Effector memory CD8-positive, alpha-beta T cell (primary cell): ENCODE measurements around the gene SAMD4A.

ENCODE experiments used
- ATAC-seq: fragments of 150-1000 bp; cut with Tn5 transposase; replicated peaks from 2 replicates; pipeline ENCODE4 v1.10.0; 2021; ENCODE audit warnings: mild to moderate bottlenecking, moderate library complexity
- DNase-seq, 3 experiments: peaks; one replicate each; pipeline ENCODE4 v3.0.0; 2021
- H3K27ac Mint-ChIP-seq, 2 donors: one replicate each; pipeline ENCODE4 v1.8.0; 2022; ENCODE audit warnings: mild to moderate bottlenecking in 2 of 2, mixed read lengths in 2 of 2, moderate library complexity in 2 of 2
- H3K27me3 Mint-ChIP-seq, 2 donors: one replicate each; pipeline ENCODE4 v1.8.0; 2022; ENCODE audit warnings: mixed read lengths in 2 of 2
- H3K36me3 Mint-ChIP-seq: one replicate; pipeline ENCODE4 v1.8.0; 2022; ENCODE audit warnings: mild to moderate bottlenecking, moderate library complexity, mixed read lengths; ENCODE audit not compliant: insufficient read depth
- H3K4me1 Mint-ChIP-seq, 2 donors: one replicate each; pipeline ENCODE4 v1.8.0; 2022; ENCODE audit warnings: low read depth in 2 of 2, mixed read lengths in 2 of 2
- H3K4me3 Mint-ChIP-seq, 2 donors: one replicate each; pipeline ENCODE4 v1.8.0; 2022; ENCODE audit warnings: mild to moderate bottlenecking in 2 of 2, mixed read lengths in 2 of 2, moderate library complexity in 2 of 2
- H3K9me3 Mint-ChIP-seq, 2 donors: one replicate each; pipeline ENCODE4 v1.8.0; 2022; ENCODE audit warnings: mixed read lengths in 2 of 2

The SAMD4A gene

DNA sequence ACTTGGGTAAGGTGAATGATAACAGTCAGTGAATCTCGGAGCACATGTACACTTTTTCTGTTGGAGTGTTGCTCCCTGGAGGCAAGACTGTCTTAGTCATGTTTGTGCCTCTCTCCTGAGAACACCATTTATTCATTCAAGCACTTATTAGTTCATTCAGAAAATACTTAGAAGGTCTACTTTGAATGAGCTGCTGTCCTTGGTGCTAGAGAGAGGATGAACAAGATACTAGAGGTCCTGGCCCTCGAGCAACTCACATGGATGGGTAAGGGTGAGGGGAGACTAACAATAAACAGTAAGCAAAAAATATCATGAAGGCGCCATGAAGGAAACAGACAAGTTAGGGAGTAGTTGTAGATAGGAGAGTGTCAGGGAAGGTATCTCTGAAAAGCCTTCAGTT lies 17.1 kb upstream of the SAMD4A start:
- no peak for ATAC-seq
- Mint-ChIP-seq H3K9me3 (no peaks in the 10 kb centered on the region), H3K4me1 (no peaks in the 10 kb centered on the region), H3K27me3 (peaks cover 14 to 16% of the 10 kb centered on the region in 2 donors), H3K36me3 (no peaks in the 10 kb centered on the region), H3K4me3 (no peak overlapping the region), H3K27ac (no peak overlapping the region)
- DNase-seq: no peak

DNA sequence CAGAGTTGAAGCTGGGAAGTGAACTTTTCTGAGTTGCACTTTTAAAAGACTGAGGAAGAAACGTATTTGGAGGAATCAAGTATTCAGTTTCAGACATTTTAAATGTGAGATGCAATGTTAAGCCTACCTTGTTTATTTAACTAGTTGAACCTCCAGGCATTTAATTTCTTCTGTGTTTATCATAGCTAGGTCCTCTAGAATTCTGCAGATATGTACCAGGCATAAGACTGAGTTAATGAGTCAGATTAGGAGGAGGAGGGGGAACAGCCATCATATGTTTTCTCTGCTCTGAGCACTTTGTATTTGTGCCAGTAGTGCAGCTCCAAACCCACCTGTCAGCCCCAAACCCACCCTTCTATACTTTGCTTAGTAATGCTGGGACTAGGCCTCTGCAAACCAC lies 16.4 kb upstream of the SAMD4A start:
- no peak overlapping the region for H3K27ac Mint-ChIP-seq
- H3K36me3 Mint-ChIP-seq: no peaks in the 10 kb centered on the region
- no peaks in the 10 kb centered on the region for H3K4me1 Mint-ChIP-seq
- no peaks in the 10 kb centered on the region for H3K9me3 Mint-ChIP-seq
- H3K27me3 Mint-ChIP-seq: peaks cover 19 to 23% of the 10 kb centered on the region in 2 donors
- DNase-seq: no peak
- no peak overlapping the region for H3K4me3 Mint-ChIP-seq
- ATAC-seq: no peak

DNA sequence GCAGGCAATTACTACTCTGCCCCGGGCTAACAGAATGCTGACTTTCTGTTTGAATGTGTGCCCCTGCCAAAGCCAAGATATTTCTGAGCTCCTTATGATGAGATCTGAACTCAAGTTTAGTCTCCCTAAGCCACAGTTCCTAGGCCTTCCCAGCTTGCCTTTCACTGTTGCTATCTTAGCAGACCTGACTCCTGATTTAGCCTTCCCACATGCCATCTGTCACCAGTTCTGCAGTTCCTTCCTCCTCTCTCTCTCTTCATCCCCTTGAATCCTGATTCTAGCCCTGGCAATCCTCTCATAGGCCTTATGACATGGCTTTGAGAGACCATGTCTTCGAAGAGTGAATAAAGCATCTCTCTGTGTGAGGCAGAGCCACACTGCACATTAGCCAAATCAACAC lies 12.5 kb upstream of the SAMD4A start:
- ATAC-seq (no peak), DNase-seq (no peak)
- no peaks in the 10 kb centered on the region for H3K36me3 Mint-ChIP-seq
- no peaks in the 10 kb centered on the region for H3K4me1 Mint-ChIP-seq
- no peaks in the 10 kb centered on the region for H3K9me3 Mint-ChIP-seq
- no peak overlapping the region for H3K27ac Mint-ChIP-seq
- H3K27me3 Mint-ChIP-seq: peaks cover 34 to 42% of the 10 kb centered on the region in 2 donors
- no peak overlapping the region for H3K4me3 Mint-ChIP-seq

- Mint-ChIP-seq H3K4me3 (no peak overlapping the region), H3K27me3 (peaks cover 34 to 50% of the 10 kb centered on the region in 2 donors), H3K4me1 (no peaks in the 10 kb centered on the region), H3K27ac (no peak overlapping the region), H3K9me3 (no peaks in the 10 kb centered on the region), H3K36me3 (no peaks in the 10 kb centered on the region)
- ATAC-seq (no peak), DNase-seq (no peak)
These were observed 11.3 kb upstream of the SAMD4A start for GRCh38 chr14:54555651-54556050.

GRCh38 chr14:54556535-54556934 lies 10.4 kb upstream of the SAMD4A start:
- no peak overlapping the region for H3K4me3 Mint-ChIP-seq
- H3K36me3 Mint-ChIP-seq: no peaks in the 10 kb centered on the region
- no peaks in the 10 kb centered on the region for H3K9me3 Mint-ChIP-seq
- ATAC-seq (no peak), DNase-seq (no peak)
- peaks cover 38 to 53% of the 10 kb centered on the region in 2 donors for H3K27me3 Mint-ChIP-seq
- H3K27ac Mint-ChIP-seq: no peak overlapping the region
- no peaks in the 10 kb centered on the region for H3K4me1 Mint-ChIP-seq

- ATAC-seq: no peak
- H3K4me1 Mint-ChIP-seq: peaks cover 3 to 8% of the 10 kb centered on the region in 2 donors
These were observed 4.6 kb upstream of the SAMD4A start for GRCh38 chr14:54562334-54562733.

DNA sequence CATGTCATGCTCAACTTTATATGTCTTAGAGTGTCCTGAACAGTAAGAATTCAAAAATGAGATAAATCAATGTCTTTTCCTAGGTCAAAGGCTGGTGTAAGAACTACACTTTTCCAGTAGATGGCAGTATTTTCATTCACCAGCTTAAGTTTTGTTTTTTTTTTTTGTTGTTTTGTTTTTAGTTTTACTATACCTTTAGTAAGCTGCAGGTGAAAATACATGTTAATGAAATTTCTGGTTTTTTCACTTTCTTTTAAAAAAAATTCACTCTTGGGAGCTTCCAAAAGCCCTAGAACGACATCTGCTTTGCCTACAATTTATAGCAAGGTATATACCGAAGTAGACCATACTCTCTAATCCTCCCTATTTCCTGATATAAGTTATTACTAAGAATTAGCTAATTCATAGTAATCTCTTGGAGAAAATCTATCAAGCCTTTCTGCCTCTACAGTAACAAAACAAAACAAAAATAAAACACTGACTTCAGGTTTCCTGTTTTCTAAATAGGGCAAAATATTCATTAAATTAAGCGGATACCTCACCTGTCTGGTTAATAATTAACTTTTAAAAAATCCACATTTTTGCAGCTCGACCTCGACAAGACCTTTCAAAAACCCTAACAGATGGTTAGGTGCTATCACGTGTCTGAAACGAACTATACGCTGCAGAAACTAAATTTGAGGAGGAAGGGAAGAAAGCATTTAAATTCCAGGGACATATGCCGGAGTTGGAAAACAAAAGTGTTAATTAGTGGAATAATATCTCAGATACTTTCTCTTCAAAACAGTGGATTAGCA lies 2.7 kb upstream of the SAMD4A start:
- H3K36me3 Mint-ChIP-seq: peaks cover 13% of the 10 kb centered on the region
- H3K27ac Mint-ChIP-seq: no peak overlapping the region
- ATAC-seq (no peak), DNase-seq (no peak)
- H3K9me3 Mint-ChIP-seq: no peaks in the 10 kb centered on the region
- H3K27me3 Mint-ChIP-seq: peaks cover 17 to 26% of the 10 kb centered on the region in 2 donors
- H3K4me1 Mint-ChIP-seq: peaks cover 7 to 14% of the 10 kb centered on the region in 2 donors
- peak overlapping the region; percentile 82 to 87 for H3K4me3 Mint-ChIP-seq

More at GRCh38 chr14:54562334-54562733, 4.6 kb upstream of the SAMD4A start:
- Mint-ChIP-seq H3K36me3 (peaks cover 8% of the 10 kb centered on the region), H3K27ac (no peak overlapping the region), H3K9me3 (no peaks in the 10 kb centered on the region), H3K27me3 (peaks cover 18 to 27% of the 10 kb centered on the region in 2 donors), H3K4me3 (no peak overlapping the region)
- no peak for DNase-seq

DNA sequence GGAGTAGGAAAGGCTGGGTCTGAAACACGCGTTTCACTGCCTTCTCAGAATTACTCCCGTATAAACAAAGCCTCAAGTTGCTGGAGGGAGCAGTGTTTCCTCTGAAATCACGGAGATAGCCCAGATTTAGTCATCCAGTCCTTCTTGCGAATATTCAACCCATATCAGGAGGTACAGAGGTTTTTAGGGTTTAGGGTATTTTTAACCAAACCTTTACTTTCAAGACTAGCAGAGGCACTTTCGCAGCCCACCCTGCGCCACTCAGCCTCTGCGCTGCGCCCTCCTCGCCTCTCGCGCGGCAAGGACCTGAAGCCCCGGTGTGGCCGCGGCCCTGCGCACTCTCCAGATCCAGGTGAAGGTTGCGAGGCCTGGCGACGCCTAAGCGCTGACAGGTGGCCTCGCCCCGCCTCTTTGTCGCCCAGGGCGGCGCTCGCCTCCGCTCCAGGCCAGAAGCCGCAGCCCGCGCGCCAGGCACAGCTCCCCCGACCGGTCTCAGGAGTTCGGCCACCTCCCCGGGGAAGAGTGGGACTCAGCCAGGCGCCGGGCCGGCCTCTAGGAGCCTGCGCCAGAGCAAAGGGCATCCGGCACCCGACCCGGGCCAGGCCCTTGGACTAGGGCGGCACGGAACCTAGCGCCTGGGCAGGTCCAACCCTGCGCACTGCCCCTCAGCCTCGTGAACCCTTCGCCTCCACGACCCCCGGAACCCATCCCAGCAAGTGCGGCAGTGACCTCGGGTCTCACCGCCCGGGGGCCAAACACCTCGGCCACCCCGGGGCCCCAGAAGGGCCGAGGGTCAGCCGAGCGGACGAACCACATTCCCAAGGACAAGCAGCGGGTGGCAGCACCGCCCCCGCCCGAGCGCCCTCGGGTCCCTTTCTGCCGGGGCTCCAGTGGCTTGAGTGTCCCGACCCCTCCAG lies 1.8 kb upstream of the SAMD4A start:
- Mint-ChIP-seq H3K36me3 (peaks cover 16% of the 10 kb centered on the region), H3K9me3 (no peaks in the 10 kb centered on the region), H3K4me3 (peak overlapping the region; percentile 82 to 87), H3K4me1 (peaks cover 7 to 14% of the 10 kb centered on the region in 2 donors), H3K27ac (peak overlapping the region; percentile 65 to 73), H3K27me3 (peaks cover 19 to 29% of the 10 kb centered on the region in 2 donors)
- DNase-seq: peak; percentile 38 to 48 (median 42)
- ATAC-seq: peak; percentile 40

- Mint-ChIP-seq H3K27me3 (peaks cover 16 to 25% of the 10 kb centered on the region in 2 donors), H3K9me3 (no peaks in the 10 kb centered on the region), H3K4me3 (peak overlapping the region; percentile 82 to 87), H3K4me1 (peaks cover 7 to 14% of the 10 kb centered on the region in 2 donors), H3K36me3 (peaks cover 16% of the 10 kb centered on the region), H3K27ac (peak overlapping the region; percentile 65 to 73)
- DNase-seq (peak; percentile 70 to 74 (median 70)), ATAC-seq (peak; percentile 78)
These were observed 1.0 kb upstream of the SAMD4A start for GRCh38 chr14:54565785-54566409.

DNA sequence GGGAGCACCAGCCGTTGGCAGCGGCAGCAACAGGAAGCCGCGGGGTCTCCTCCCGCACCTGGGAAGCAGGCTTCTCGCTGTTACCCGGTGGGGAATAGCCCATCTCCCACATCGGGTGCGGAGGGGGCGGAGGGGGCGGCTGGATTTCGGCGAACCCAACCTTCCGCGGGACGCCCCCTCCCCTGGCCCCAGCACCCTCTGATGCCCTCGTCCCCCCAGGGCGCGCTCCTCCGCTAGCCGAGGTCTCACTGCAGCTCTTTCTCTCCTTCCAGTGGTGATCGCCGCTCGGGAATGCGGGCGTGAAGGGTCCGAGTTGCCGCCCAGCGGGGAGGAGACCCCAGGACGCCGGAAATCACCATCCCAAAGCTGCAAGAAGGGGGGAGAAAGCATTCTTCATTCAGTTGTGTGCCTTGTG lies 303 bp downstream of the SAMD4A start:
- DNase-seq (no peak), ATAC-seq (no peak)
- Mint-ChIP-seq H3K36me3 (peaks cover 19% of the 10 kb centered on the region), H3K9me3 (no peaks in the 10 kb centered on the region), H3K4me1 (peaks cover 7 to 14% of the 10 kb centered on the region in 2 donors), H3K4me3 (peak overlapping the region; percentile 88 to 90), H3K27ac (peak overlapping the region in 1 of 2 donors; percentile 75), H3K27me3 (peaks cover 19 to 30% of the 10 kb centered on the region in 2 donors)

GRCh38 chr14:54567639-54568561 lies 972 bp downstream of the SAMD4A start:
- Mint-ChIP-seq H3K36me3 (peaks cover 19% of the 10 kb centered on the region), H3K27ac (peak overlapping the region in 1 of 2 donors; percentile 75), H3K4me1 (peaks cover 7 to 14% of the 10 kb centered on the region in 2 donors), H3K9me3 (no peaks in the 10 kb centered on the region), H3K4me3 (peak overlapping the region; percentile 88 to 90), H3K27me3 (peaks cover 16 to 27% of the 10 kb centered on the region in 2 donors)
- DNase-seq: peak; percentile 23 to 27 (median 26)
- peak; percentile 30 for ATAC-seq

DNA sequence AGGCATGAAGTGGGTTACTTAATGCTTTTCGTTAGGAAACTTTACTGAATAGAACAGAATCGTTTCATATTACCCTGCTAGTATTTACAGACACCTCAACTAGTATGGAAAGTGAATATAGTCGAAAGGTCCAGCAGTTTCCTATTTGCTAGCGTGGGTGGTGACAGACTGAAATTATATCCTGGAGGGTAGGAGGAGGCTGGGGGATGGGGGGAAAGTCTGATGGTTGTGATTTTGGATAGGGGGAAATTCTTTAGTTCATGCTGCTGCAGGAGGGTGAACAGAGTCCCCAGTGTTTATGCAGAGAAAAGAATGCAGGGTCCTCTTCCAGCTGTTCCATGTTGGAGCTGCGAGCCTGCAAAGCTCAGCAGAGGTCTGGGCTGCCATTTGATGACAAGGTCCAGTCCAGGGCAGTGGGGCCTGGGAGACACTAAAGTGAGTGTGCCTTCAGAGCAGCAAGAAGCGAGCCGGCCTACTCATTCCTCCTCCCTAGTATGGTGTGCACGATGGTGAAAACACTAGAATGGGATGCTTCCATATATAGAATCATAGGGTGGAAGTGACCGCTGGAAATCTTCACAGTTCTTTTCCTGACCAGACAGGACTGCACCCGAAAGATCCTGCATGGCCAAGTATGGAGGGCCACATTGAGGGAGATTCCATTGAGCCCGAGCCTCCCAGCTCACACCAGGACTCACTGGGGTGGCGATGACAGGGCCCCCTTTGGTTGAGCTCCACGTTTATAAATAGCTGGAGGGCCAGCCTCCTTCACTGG lies 2.1 kb downstream of the SAMD4A start:
- Mint-ChIP-seq H3K36me3 (peaks cover 19% of the 10 kb centered on the region), H3K4me3 (peak overlapping the region; percentile 31 to 88), H3K9me3 (peaks cover 4 to 9% of the 10 kb centered on the region in 2 donors), H3K27ac (no peak overlapping the region), H3K4me1 (peaks cover 7 to 14% of the 10 kb centered on the region in 2 donors), H3K27me3 (peaks cover 25 to 37% of the 10 kb centered on the region in 2 donors)
- DNase-seq: no peak
- ATAC-seq: no peak
